Tibial nerve (tissue), 4 donors: Measurements from ENCODE around the gene OVCH2.

Source experiments
- CTCF ChIP-seq, 5 experiments: fragments of 200-600 bp in 3 of 5; fragments of 450-650 bp in 2 of 5; sonication (generic) in 3 of 5; IDR thresholded peaks; one replicate each; pipeline ENCODE4 v1.5.1; 2016 to 2019; ENCODE audit warnings: antibody characterized with exemption in 5 of 5, mild to moderate bottlenecking in 3 of 5, moderate library complexity in 2 of 5
- EP300 ChIP-seq, 2 donors: sonication (generic); formaldehyde crosslinking; IDR thresholded peaks; one replicate each; pipeline ENCODE4 v1.6.1; 2017; ENCODE audit warnings: antibody characterized with exemption in 2 of 2, mild to moderate bottlenecking in 1 of 2
- POLR2A ChIP-seq, 2 donors: fragments of 450-650 bp; IDR thresholded peaks; one replicate each; pipeline ENCODE4 v1.6.1; 2017; ENCODE audit warnings: antibody characterized with exemption in 2 of 2, mild to moderate bottlenecking in 2 of 2, moderate library complexity in 2 of 2

GRCh38 chr11:7696424-7696823 lies 9.9 kb downstream of the OVCH2 start:
- TF ChIP-seq CTCF (IDR thresholded peaks at IDR 0.05) (no peak), POLR2A (IDR thresholded peaks at IDR 0.05) (no peak), EP300 (IDR thresholded peaks at IDR 0.05) (no peak)
